ENCODE results near the gene THAP7.

Gene THAP7

GRCh38 chr22:20990184-20991180 lies 11.4 kb downstream of the THAP7 start:
- H3K4me3 ChIP-seq (ENCODE audit: low read depth, low read length) = no peak overlapping the region
- no peaks in the 10 kb centered on the region for H3K9me3 ChIP-seq (ENCODE audit: severe bottlenecking)
- no peak for DNase-seq
- no peak for TF ChIP-seq CTCF (IDR thresholded peaks at IDR 0.05; ENCODE audit: low read depth, low read length)
- peaks cover 29% of the 10 kb centered on the region for H3K36me3 ChIP-seq
- H3K27me3 ChIP-seq (ENCODE audit: insufficient read depth, low read depth, severe bottlenecking) = no peaks in the 10 kb centered on the region
- H3K27ac ChIP-seq = no peak overlapping the region

GRCh38 chr22:20989323-20990138 lies 12.4 kb downstream of the THAP7 start:
- H3K9me3 ChIP-seq (ENCODE audit: severe bottlenecking) = no peaks in the 10 kb centered on the region
- no peak overlapping the region for H3K4me3 ChIP-seq (ENCODE audit: low read depth, low read length)
- H3K27me3 ChIP-seq (ENCODE audit: insufficient read depth, low read depth, severe bottlenecking) = no peaks in the 10 kb centered on the region
- no peak for TF ChIP-seq CTCF (IDR thresholded peaks at IDR 0.05; ENCODE audit: low read depth, low read length)
- no peak overlapping the region for H3K27ac ChIP-seq
- no peak for DNase-seq
- peaks cover 29% of the 10 kb centered on the region for H3K36me3 ChIP-seq

GRCh38 chr22:20988573-20989322 lies 13.2 kb downstream of the THAP7 start:
- no peaks in the 10 kb centered on the region for H3K9me3 ChIP-seq (ENCODE audit: severe bottlenecking)
- no peaks in the 10 kb centered on the region for H3K27me3 ChIP-seq (ENCODE audit: insufficient read depth, low read depth, severe bottlenecking)
- DNase-seq = no peak
- H3K27ac ChIP-seq = peak overlapping the region; percentile 25; the same call in 1 of the 2 replicates
- TF ChIP-seq CTCF (IDR thresholded peaks at IDR 0.05; ENCODE audit: low read depth, low read length) = no peak
- H3K36me3 ChIP-seq = peaks cover 32% of the 10 kb centered on the region
- no peak overlapping the region for H3K4me3 ChIP-seq (ENCODE audit: low read depth, low read length)

GRCh38 chr22:20987375-20987774 lies 14.5 kb downstream of the THAP7 start:
- H3K27ac ChIP-seq = no peak overlapping the region
- DNase-seq = no peak
- H3K27me3 ChIP-seq (ENCODE audit: insufficient read depth, low read depth, severe bottlenecking) = no peaks in the 10 kb centered on the region
- peaks cover 23% of the 10 kb centered on the region for H3K36me3 ChIP-seq
- TF ChIP-seq CTCF (IDR thresholded peaks at IDR 0.05; ENCODE audit: low read depth, low read length) = no peak
- H3K4me3 ChIP-seq (ENCODE audit: low read depth, low read length) = no peak overlapping the region
- H3K9me3 ChIP-seq (ENCODE audit: severe bottlenecking) = no peaks in the 10 kb centered on the region

GRCh38 chr22:20986365-20986764 lies 15.6 kb downstream of the THAP7 start:
- Histone ChIP-seq H3K27ac (no peak overlapping the region), H3K27me3 (ENCODE audit: insufficient read depth, low read depth, severe bottlenecking) (no peaks in the 10 kb centered on the region), H3K9me3 (ENCODE audit: severe bottlenecking) (no peaks in the 10 kb centered on the region), H3K4me3 (ENCODE audit: low read depth, low read length) (no peak overlapping the region), H3K36me3 (peaks cover 17% of the 10 kb centered on the region)
- DNase-seq = no peak
- TF ChIP-seq CTCF (IDR thresholded peaks at IDR 0.05; ENCODE audit: low read depth, low read length) = no peak

Data from WERI-Rb-1 (cell line).